ENCODE measurements around the gene YDJC. TPM values are rescaled to one million over a fixed set of nuclear protein-coding genes. Genes with fewer than 3 reads are reported as not detected.

The YDJC gene
- total and polyA plus RNA-seq, 2 of the 8 experiments (the other 6 are each of a cell fraction or from before 2014, with no cell fraction given), result 36.7 to 45.2 TPM

DNA sequence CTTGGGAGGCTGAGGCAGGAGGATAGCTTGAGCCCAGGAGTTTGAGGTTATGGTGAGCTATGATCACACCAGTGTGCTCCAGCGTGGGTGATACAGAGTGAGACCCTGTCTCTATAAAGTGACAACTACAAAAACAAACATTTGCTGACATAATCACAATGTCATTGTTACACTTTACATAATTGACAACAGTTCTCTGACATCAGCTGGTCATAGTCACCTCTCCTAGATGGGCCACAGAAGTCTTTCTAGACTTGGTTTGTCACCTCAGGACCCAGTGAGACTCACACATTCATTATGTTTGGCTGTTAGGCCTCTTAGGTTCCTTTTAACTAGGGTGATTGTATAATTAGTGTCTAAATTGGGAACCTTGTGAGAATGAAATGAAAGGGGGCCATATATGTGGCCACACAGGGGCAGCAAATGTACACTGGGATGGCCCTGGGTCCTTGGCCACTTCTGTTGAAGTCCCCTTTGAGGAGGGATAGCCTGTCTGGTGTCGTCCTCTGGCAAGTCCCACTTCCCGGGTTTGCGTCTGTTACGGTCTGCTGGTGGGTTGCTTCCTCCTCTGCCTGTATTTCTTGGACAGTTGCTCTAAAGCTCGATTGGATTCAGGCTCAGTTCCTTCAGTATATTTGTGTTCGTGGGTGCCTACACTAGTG lies 30.2 kb upstream of the YDJC start:
- no peak overlapping the region for H3K9ac ChIP-seq (replicated peaks in 1 of 4; ENCODE audit: extremely low read depth in 1 of 4, low read depth in 3 of 4, low read length in 3 of 4)
- H2BK20ac ChIP-seq (ENCODE audit: low read length), result no peak overlapping the region
- peaks cover 0 to 7% (median 3%) of the 10 kb centered on the region in 4 experiments; a peak in 5 of 7 replicates for H3K4me1 ChIP-seq (replicated peaks in 1 of 4; ENCODE audit: control insufficient read depth in 3 of 4, insufficient read depth in 4 of 4, low read length in 3 of 4)
- no peak overlapping the region for H3K4me3 ChIP-seq (ENCODE audit: extremely low read depth in 1 of 4, insufficient read depth in 2 of 4, low read depth in 3 of 4, low read length in 4 of 4)
- no peaks in the 10 kb centered on the region; a peak in 1 of 7 replicates for H3K27me3 ChIP-seq (replicated peaks in 1 of 4; ENCODE audit: control insufficient read depth in 3 of 4, extremely low read depth in 1 of 4, insufficient read depth in 3 of 4, low read length in 3 of 4)
- H2AK5ac ChIP-seq (ENCODE audit: low read depth, low read length), result no peak overlapping the region
- no peak overlapping the region for H3K23ac ChIP-seq (ENCODE audit: insufficient read length)
- ChIA-PET POLR2A (ENCODE audit: partially characterized antibody) (interaction anchor here (0.6 to 1.6 kb wide), 3 partner anchors 13 to 946 kb away, joined by 3 read pairs; no protein-coding TSS in a partner anchor), CTCF (ENCODE audit: partially characterized antibody) (interaction anchor here (0.8 kb wide), 1 partner anchor 13 kb away, joined by 4 read pairs; no protein-coding TSS in a partner anchor)
- no peak overlapping the region for H3K4me2 ChIP-seq (ENCODE audit: insufficient read depth in 1 of 2, low read depth in 2 of 2, low read length in 2 of 2)
- H3K14ac ChIP-seq (ENCODE audit: insufficient read length), result no peak overlapping the region
- H4K5ac ChIP-seq (ENCODE audit: insufficient read length, low read depth, low read length), result no peak overlapping the region
- peaks cover 8% of the 10 kb centered on the region; the same call in 1 of the 2 replicates for H3K23me2 ChIP-seq (ENCODE audit: low read depth, low read length)
- H2BK15ac ChIP-seq (ENCODE audit: low read length), result no peak overlapping the region
- H4K91ac ChIP-seq (replicated peaks; ENCODE audit: insufficient read length, low read length), result no peak overlapping the region
- H3K36me3 ChIP-seq (ENCODE audit: control insufficient read depth in 2 of 4, insufficient read depth in 4 of 4, low read length in 3 of 4), result peaks cover 0 to 3% (median 0%) of the 10 kb centered on the region in 4 experiments; a peak in 1 of 8 replicates
- H3K79me2 ChIP-seq (ENCODE audit: control insufficient read depth in 1 of 2, insufficient read depth in 2 of 2, low read length in 2 of 2), result no peaks in the 10 kb centered on the region
- no peak overlapping the region for H3K18ac ChIP-seq (ENCODE audit: extremely low read depth, low read length)
- 87% methylated on average over 7 of the region's 7 CpGs; no CpG with 5 or more reads in 1 of the 2 experiments for WGBS, 2 experiments (ENCODE audit: extremely low coverage in 1 of 2, insufficient coverage in 1 of 2, insufficient read length in 1 of 2, insufficient replicate concordance in 2 of 2, low coverage in 1 of 2, low lambda C conversion rate in 2 of 2, missing lambda C conversion rate in 1 of 2)
- peaks cover 0 to 4% of the 10 kb centered on the region in 2 experiments for H4K20me1 ChIP-seq (replicated peaks in 1 of 2; ENCODE audit: control insufficient read depth in 1 of 2, insufficient read depth in 2 of 2, low read length in 2 of 2)
- no peak overlapping the region for H2BK120ac ChIP-seq (replicated peaks; ENCODE audit: low read depth, low read length)
- H2BK12ac ChIP-seq (ENCODE audit: low read depth, low read length), result no peak overlapping the region
- H3K9me3 ChIP-seq (ENCODE audit: insufficient read depth in 2 of 2, low read depth in 1 of 2, low read length in 1 of 2), result no peaks in the 10 kb centered on the region
- H2BK5ac ChIP-seq (ENCODE audit: low read depth, low read length), result no peak overlapping the region
- no peak overlapping the region for H4K8ac ChIP-seq (ENCODE audit: extremely low read depth, insufficient read depth, low read length)
- H3K79me1 ChIP-seq (ENCODE audit: low read depth, low read length), result no peaks in the 10 kb centered on the region
- no peak overlapping the region for H2AFZ ChIP-seq (ENCODE audit: low read length)
- H3K27ac ChIP-seq (ENCODE audit: low read depth, low read length), result no peak overlapping the region
- no peak for DNase-seq (ENCODE audit: low read depth in 1 of 2, low spot score in 2 of 2)
- no peak overlapping the region for H3K56ac ChIP-seq (replicated peaks; ENCODE audit: insufficient read length, low read depth, low read length)
- no peak overlapping the region for H3K4ac ChIP-seq (replicated peaks; ENCODE audit: insufficient read length, low read depth, low read length)
- FAIRE-seq, result no peak
- TF ChIP-seq, protein P1, sequence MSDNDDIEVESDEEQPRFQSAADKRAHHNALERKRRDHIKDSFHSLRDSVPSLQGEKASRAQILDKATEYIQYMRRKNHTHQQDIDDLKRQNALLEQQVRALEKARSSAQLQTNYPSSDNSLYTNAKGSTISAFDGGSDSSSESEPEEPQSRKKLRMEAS (IDR thresholded peaks at IDR 0.05), result no peak

All from H1 (cell line).